Activated gamma-delta T cell (primary cell): ENCODE results near the gene MEPE.
"Not testable (repeated sequence)": the region's sequence is repeated elsewhere in the genome, so short reads cannot be mapped to it uniquely, and the experiment has no call there.

Source experiments
- DNase-seq: peaks from one replicate; lab custom pipeline; 2025; lab: John Stamatoyannopoulos, UW

The MEPE gene

DNA sequence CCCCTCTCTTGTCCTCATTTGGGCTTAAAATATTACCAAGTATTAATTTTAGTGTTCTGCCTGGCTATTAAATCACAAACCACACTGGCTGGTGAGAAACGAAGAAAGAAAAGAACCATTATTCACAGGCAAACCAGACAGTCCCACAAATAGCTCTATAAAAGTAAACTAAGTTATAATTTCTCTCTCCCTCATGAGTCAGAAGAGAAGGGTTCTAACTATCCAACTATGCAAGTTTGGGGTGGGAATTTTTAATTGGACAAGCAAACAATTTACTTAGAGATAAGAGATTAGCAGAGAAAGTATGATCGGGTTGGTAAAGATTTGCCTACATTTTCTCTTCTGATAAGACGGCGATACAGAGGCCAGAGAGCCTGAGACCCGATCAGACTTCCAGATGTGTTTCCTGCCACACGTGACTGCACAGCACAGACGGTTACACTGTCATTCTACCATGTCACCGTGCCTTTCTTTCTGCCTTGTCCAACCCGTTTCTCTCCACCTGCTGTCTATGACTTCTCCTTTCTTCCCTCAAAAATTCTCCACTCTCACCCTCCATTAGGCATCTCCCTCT is 52.3 kb downstream of the MEPE start:
- no peak for DNase-seq

DNA sequence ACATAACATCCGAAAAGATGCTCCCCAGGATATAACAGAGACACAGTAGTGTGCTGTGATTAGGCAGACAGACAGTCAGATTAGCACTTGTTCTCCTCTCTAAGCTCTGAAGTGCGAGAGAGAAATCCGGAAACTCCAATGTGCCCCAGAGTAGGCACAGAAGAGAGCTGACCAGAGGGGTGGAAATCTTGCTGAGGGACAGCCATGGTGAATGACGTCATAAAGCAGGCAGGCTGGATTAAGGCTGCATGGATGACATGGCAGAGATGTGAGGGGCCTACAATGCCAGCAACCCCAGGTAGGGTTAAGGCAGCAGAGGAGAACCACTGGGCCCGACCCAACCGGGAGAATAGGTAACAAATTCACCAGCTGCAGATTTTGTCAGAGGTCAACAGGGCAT is 53.3 kb downstream of the MEPE start:
- no peak for DNase-seq

DNA sequence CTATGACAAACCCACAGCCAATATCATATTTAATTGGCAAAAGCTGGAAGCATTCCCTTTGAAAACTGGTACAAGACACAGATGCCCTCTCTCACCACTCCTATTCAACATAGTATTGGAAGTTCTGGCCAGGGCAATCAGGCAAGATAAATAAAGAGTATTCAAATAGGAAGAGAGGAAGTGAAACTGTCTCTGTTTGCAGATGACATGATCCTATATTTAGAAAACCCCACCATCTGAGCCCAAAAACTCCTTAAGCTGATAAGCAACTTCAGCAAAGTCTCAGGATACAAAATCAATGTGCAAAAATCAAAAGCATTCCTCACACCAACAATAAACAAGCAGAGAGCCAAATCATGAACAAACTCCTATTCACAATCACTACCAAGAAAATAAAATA is 58.0 kb downstream of the MEPE start:
- not testable (repeated sequence) for DNase-seq

DNA sequence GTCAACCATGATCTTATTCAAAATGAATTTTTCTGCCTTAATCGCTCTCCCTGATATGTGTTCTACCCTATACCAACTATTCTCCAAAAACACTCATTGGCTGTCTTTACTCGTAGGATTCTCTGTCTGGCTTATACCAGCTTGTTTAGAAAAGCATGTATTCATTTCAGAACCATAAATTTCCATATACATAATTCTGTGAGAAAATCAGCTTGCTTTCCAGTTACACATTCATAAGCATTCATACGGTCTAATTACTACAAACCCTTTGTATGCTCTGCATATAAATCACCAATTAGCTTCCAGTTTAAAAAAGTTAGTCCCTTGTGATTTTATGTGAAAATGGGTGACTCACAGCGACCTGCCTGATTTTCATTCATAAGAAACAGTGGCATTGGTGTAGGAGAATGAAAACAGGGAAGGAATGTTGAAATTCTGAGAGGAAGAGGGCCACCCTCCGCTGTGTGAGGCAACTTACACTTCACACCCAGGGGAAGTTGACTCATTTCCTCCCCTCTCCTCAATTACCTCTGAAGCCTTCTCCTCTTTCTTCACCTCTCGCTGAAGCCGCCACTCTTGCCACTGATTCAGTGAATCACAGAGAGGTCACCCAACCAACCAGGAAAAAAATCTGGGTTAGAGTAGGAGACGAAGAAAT is 63.3 kb downstream of the MEPE start:
- no peak for DNase-seq
